ENCODE measurements around the gene USP5. TPM values are rescaled to one million over a fixed set of nuclear protein-coding genes. Genes with fewer than 3 reads are reported as not detected.

USP5 gene
- polyA plus RNA-seq, 1 of the 3 experiments (the other 2 are of a cell fraction): 97.2 TPM

DNA sequence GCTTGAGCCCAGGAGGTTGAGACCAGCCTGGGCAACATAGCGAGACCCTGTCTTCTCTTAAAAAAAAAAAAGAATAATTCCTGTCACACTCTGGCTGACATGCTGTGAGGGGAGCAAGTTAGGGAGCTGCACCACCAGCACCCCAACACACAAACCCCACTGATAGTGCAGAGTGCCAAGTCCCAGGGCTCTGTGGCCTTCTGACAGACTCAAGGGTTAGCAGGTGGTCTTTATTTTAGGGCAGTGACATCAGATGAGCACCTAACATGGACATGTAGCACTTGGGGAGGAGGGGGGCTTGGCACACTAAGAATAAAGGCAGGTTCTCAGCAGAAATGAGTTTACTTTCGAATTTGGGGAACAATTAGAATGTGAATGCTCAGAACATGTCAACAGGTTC, 6.8 kb downstream of the USP5 start:
- no peaks in the 10 kb centered on the region for H3K9me3 ChIP-seq
- H3K27me3 ChIP-seq (ENCODE audit: insufficient read depth): no peaks in the 10 kb centered on the region
- H3K36me3 ChIP-seq (replicated peaks in 1 of 2; ENCODE audit: control insufficient read depth in 1 of 2, insufficient read depth in 2 of 2, low read length in 1 of 2): peaks cover 44 to 85% of the 10 kb centered on the region in 2 experiments
- no peak overlapping the region for H2AFZ ChIP-seq (ENCODE audit: low read depth)
- peaks cover 4% of the 10 kb centered on the region in 2 experiments; a peak in 3 of 4 replicates for H3K4me1 ChIP-seq (ENCODE audit: control insufficient read depth in 1 of 2, insufficient read depth in 2 of 2, low read depth in 1 of 2, low read length in 1 of 2)
- ChIA-PET POLR2A (interaction anchor here (0.6 to 1.1 kb wide), 2 partner anchors 9 to 10 kb away, joined by 3 read pairs; no protein-coding TSS in a partner anchor), CTCF (interaction anchor here (0.6 to 2.2 kb wide), 3 partner anchors 14 to 107 kb away, joined by 3 to 12 read pairs (median 4); partner anchors contain the start of gene SPSB2)
- no peaks in the 10 kb centered on the region for H3K9me2 ChIP-seq
- H3F3A ChIP-seq (replicated peaks; ENCODE audit: insufficient read depth): peaks cover 4% of the 10 kb centered on the region
- no peak overlapping the region for H3K27ac ChIP-seq (ENCODE audit: low read depth in 2 of 2, low read length in 1 of 2)
- no peak overlapping the region for H3K4me2 ChIP-seq
- no peak for DNase-seq
- peaks cover 22% of the 10 kb centered on the region for H3K79me2 ChIP-seq (ENCODE audit: insufficient read depth)
- TF ChIP-seq SIN3A (IDR thresholded peaks at IDR 0.05; ENCODE audit: borderline replicate concordance, low read depth, low read length): no peak
- TF ChIP-seq YY1 (IDR thresholded peaks at IDR 0.05; ENCODE audit: low read depth): no peak
- TF ChIP-seq SMC3 (IDR thresholded peaks at IDR 0.05; ENCODE audit: low read depth, low read length): no peak
- TF ChIP-seq POLR2AphosphoS5 (IDR thresholded peaks at IDR 0.05; ENCODE audit: low read depth, low read length): no peak
- no peak for TF ChIP-seq FOSL2 (IDR thresholded peaks at IDR 0.05; ENCODE audit: borderline replicate concordance, low read depth)
- TF ChIP-seq EZH2phosphoT487 (IDR thresholded peaks at IDR 0.05; ENCODE audit: borderline replicate concordance, low read depth): no peak
- TF ChIP-seq FOXM1 (IDR thresholded peaks at IDR 0.05; ENCODE audit: low read depth): no peak
- no peak for TF ChIP-seq CHD2 (IDR thresholded peaks at IDR 0.05; ENCODE audit: low read length, partially characterized antibody)
- TF ChIP-seq NRF1 (IDR thresholded peaks at IDR 0.05; ENCODE audit: low read depth, low read length): no peak
- TF ChIP-seq GABPA (IDR thresholded peaks at IDR 0.05; ENCODE audit: low read depth): no peak
- no peak for TF ChIP-seq NFIC (IDR thresholded peaks at IDR 0.05; ENCODE audit: borderline replicate concordance)
- no peak for TF ChIP-seq MEF2A (IDR thresholded peaks at IDR 0.05; ENCODE audit: borderline replicate concordance, low read depth)
- no peak for TF ChIP-seq RAD21 (IDR thresholded peaks at IDR 0.05; ENCODE audit: low read length)
- TF ChIP-seq FOXJ3 (CRISPR knock-in tag; IDR thresholded peaks at IDR 0.05): no peak
- no peak for TF ChIP-seq RXRA (IDR thresholded peaks at IDR 0.05; ENCODE audit: borderline replicate concordance, low read depth)
- no peak for TF ChIP-seq RCOR1 (IDR thresholded peaks at IDR 0.05; ENCODE audit: low read length)
- TF ChIP-seq TCF12 (IDR thresholded peaks at IDR 0.05): no peak
- TF ChIP-seq TAF1 (IDR thresholded peaks at IDR 0.05; ENCODE audit: borderline replicate concordance, low read depth, low read length): no peak
- TF ChIP-seq EP300 (IDR thresholded peaks at IDR 0.05; ENCODE audit: borderline replicate concordance in 1 of 2, low read depth in 1 of 2, low read length in 1 of 2): no peak
- TF ChIP-seq, protein P1, sequence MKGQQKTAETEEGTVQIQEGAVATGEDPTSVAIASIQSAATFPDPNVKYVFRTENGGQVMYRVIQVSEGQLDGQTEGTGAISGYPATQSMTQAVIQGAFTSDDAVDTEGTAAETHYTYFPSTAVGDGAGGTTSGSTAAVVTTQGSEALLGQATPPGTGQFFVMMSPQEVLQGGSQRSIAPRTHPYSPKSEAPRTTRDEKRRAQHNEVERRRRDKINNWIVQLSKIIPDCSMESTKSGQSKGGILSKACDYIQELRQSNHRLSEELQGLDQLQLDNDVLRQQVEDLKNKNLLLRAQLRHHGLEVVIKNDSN (IDR thresholded peaks at IDR 0.05; ENCODE audit: borderline replicate concordance, low read depth): no peak
- no peak overlapping the region for H3K4me3 ChIP-seq (ENCODE audit: low read depth in 2 of 2, low read length in 1 of 2)
- H4K20me1 ChIP-seq (ENCODE audit: insufficient read depth): no peaks in the 10 kb centered on the region; the same call in 1 of the 2 replicates
- H3K9ac ChIP-seq: no peak overlapping the region
- 69% methylated on average over 2 of the region's 2 CpGs for WGBS (ENCODE audit: low lambda C conversion rate)

DNA sequence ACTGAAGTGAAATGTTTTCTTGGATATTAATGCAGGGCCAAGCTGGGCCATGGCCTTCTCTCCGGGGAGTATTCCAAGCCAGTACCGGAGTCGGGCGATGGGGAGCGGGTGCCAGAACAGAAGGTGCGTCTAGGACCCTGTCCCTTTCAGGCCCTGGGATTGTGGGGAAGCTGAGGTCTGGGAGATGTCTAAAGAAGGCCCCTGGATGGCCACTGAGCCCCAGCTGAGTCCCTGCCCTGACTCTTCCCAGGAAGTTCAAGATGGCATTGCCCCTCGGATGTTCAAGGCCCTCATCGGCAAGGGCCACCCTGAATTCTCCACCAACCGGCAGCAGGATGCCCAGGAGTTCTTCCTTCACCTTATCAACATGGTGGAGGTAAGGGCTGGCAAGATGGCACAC, 8.2 kb downstream of the USP5 start:
- Histone ChIP-seq H3K4me2 (no peak overlapping the region), H2AFZ (ENCODE audit: low read depth) (no peak overlapping the region), H3K9ac (no peak overlapping the region), H3K4me3 (ENCODE audit: low read depth in 2 of 2, low read length in 1 of 2) (no peak overlapping the region), H3K79me2 (ENCODE audit: insufficient read depth) (peaks cover 9% of the 10 kb centered on the region), H3K27ac (ENCODE audit: low read depth in 2 of 2, low read length in 1 of 2) (no peak overlapping the region), H3K9me2 (no peaks in the 10 kb centered on the region), H3K9me3 (no peaks in the 10 kb centered on the region), H3F3A (replicated peaks; ENCODE audit: insufficient read depth) (peaks cover 4% of the 10 kb centered on the region), H3K4me1 (ENCODE audit: control insufficient read depth in 1 of 2, insufficient read depth in 2 of 2, low read depth in 1 of 2, low read length in 1 of 2) (no peaks in the 10 kb centered on the region), H3K27me3 (ENCODE audit: insufficient read depth) (no peaks in the 10 kb centered on the region), H3K36me3 (replicated peaks in 1 of 2; ENCODE audit: control insufficient read depth in 1 of 2, insufficient read depth in 2 of 2, low read length in 1 of 2) (peaks cover 40 to 88% of the 10 kb centered on the region in 2 experiments), H4K20me1 (ENCODE audit: insufficient read depth) (no peaks in the 10 kb centered on the region; the same call in 1 of the 2 replicates)
- 100% methylated on average over 4 of the region's 9 CpGs for WGBS (ENCODE audit: low lambda C conversion rate)
- ChIA-PET CTCF (interaction anchor here (1.9 to 2.4 kb wide), 3 partner anchors 9 to 24 kb away, joined by 8 to 13 read pairs (median 12); partner anchors contain the start of gene SPSB2), POLR2A (no interaction called here)
- TF ChIP-seq NFIC (IDR thresholded peaks at IDR 0.05; ENCODE audit: borderline replicate concordance): no peak
- TF ChIP-seq, protein P1 (IDR thresholded peaks at IDR 0.05; ENCODE audit: borderline replicate concordance, low read depth): no peak
- TF ChIP-seq RAD21 (IDR thresholded peaks at IDR 0.05; ENCODE audit: low read length): no peak
- no peak for TF ChIP-seq NRF1 (IDR thresholded peaks at IDR 0.05; ENCODE audit: low read depth, low read length)
- TF ChIP-seq RXRA (IDR thresholded peaks at IDR 0.05; ENCODE audit: borderline replicate concordance, low read depth): no peak
- TF ChIP-seq, protein P2, sequence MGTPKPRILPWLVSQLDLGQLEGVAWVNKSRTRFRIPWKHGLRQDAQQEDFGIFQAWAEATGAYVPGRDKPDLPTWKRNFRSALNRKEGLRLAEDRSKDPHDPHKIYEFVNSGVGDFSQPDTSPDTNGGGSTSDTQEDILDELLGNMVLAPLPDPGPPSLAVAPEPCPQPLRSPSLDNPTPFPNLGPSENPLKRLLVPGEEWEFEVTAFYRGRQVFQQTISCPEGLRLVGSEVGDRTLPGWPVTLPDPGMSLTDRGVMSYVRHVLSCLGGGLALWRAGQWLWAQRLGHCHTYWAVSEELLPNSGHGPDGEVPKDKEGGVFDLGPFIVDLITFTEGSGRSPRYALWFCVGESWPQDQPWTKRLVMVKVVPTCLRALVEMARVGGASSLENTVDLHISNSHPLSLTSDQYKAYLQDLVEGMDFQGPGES (IDR thresholded peaks at IDR 0.05; ENCODE audit: low read depth, low read length): no peak
- DNase-seq: no peak
